Thymus (tissue), 11 donors: ENCODE measurements around the gene GNB1. TPM values are rescaled to one million over a fixed set of nuclear protein-coding genes. Genes with fewer than 3 reads are reported as not detected.
"Not testable (repeated sequence)": the region's sequence is repeated elsewhere in the genome, so short reads cannot be mapped to it uniquely, and the experiment has no call there.

Source experiments
- DNase-seq, 9 donors: peaks; one replicate each; pipeline ENCODE4 v3.0.0-alpha.2; 2013; ENCODE audit warnings: low spot score in 9 of 9, low read depth in 6 of 9, missing footprints in 1 of 9
- H3K27ac ChIP-seq, 2 donors: one replicate each; pipeline ENCODE4 v1.5.1; 2013; ENCODE audit warnings: control low read depth in 1 of 2, low read depth in 1 of 2, low read length in 1 of 2, mild to moderate bottlenecking in 1 of 2, moderate library complexity in 1 of 2
- H3K27me3 ChIP-seq, 2 donors: one replicate each; pipeline ENCODE4 v1.5.1; 2013; ENCODE audit warnings: low read length in 1 of 2; ENCODE audit not compliant: control insufficient read depth in 2 of 2, insufficient read depth in 1 of 2
- H3K36me3 ChIP-seq, 2 donors: one replicate each; pipeline ENCODE4 v1.5.1; 2013; ENCODE audit warnings: low read length in 1 of 2, mild to moderate bottlenecking in 1 of 2, moderate library complexity in 1 of 2; ENCODE audit not compliant: control insufficient read depth in 2 of 2, insufficient read depth in 2 of 2
- H3K4me1 ChIP-seq, 2 donors: one replicate each; pipeline ENCODE4 v1.5.1; 2013; ENCODE audit warnings: low read length in 2 of 2; ENCODE audit not compliant: control insufficient read depth in 2 of 2, insufficient read depth in 2 of 2
- H3K4me3 ChIP-seq, 2 donors: one replicate each; pipeline ENCODE4 v1.5.1; 2013; ENCODE audit warnings: low read length in 2 of 2, control low read depth in 1 of 2, mild to moderate bottlenecking in 1 of 2
- H3K9me3 ChIP-seq, 2 donors: one replicate each; pipeline ENCODE4 v1.5.1; 2013; ENCODE audit warnings: low read length in 1 of 2, mild to moderate bottlenecking in 1 of 2; ENCODE audit not compliant: control insufficient read depth in 2 of 2, insufficient read depth in 1 of 2
- WGBS: extraction: QIAGEN DNeasy Blood & Tissue Kit; methylation state at CpG from one replicate; pipeline ENCODE4 v1.1.7; 2013; 5-methylcytosine and 5-hydroxymethylcytosine counted together
- polyA plus RNA-seq: library from polyadenylated mRNA; stranded (reverse); fragments of 200-250 nt; gene quantifications from one replicate; pipeline ENCODE4 v1.2.3, GENCODE V29; 2013
- total RNA-seq: library from RNA; stranded (reverse); fragments of 120-200 nt; gene quantifications from one replicate; pipeline ENCODE4 v1.2.4, GENCODE V29; 2013
- donor health status: healthy.

GNB1 gene
- total and polyA plus RNA-seq, 2 donors, result 45.1 to 123 TPM

GRCh38 chr1:1934848-1935247 is 44.0 kb upstream of the GNB1 start:
- H3K27ac ChIP-seq, H3K27me3 ChIP-seq, H3K4me1 ChIP-seq, H3K36me3 ChIP-seq, H3K4me3 ChIP-seq, H3K9me3 ChIP-seq, DNase-seq: not testable (repeated sequence)
- whole genome bisulfite sequencing, result 88% methylated on average over 21 of the region's 21 CpGs

- H3K27ac ChIP-seq, result no peak overlapping the region
- no peaks in the 10 kb centered on the region for H3K27me3 ChIP-seq
- H3K36me3 ChIP-seq, result no peaks in the 10 kb centered on the region
- H3K4me3 ChIP-seq, result no peak overlapping the region
- H3K9me3 ChIP-seq, result peaks cover 0 to 21% of the 10 kb centered on the region in 2 donors
- DNase-seq, result no peak
- WGBS, result 93% methylated on average over 38 of the region's 38 CpGs
- H3K4me1 ChIP-seq, result no peaks in the 10 kb centered on the region
Observed at GRCh38 chr1:1929639-1930545, 39.0 kb upstream of the GNB1 start.

DNA sequence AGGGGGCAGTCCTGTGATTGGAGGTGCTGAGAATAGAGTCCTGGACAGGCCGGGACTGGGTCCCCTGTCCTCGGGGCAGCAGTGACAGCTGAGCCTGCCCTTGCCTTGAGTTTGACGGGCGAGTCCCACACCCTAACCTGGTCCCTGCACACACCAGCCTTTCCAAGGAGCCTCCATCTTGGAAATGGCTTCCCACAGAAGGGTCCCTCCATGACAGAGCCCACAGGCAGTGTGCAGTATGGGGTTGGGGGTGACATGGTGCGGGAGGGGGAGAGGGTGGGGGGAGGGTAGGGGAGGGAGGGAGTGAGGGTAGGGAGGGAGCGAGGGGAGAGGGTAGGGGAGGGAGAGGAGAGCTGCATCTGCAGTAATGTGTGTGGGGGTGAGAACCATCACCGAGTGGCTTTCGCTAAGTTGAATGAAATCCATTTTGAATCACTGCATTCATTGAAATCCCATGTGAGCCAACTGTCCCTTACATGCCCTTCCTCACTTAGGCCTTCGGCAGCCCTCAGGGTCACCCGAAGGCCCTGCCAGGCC is 38.3 kb upstream of the GNB1 start:
- H3K36me3 ChIP-seq, result no peaks in the 10 kb centered on the region
- H3K27me3 ChIP-seq, result no peaks in the 10 kb centered on the region
- 91% methylated on average over 10 of the region's 10 CpGs for WGBS
- no peak for DNase-seq
- no peaks in the 10 kb centered on the region for H3K4me1 ChIP-seq
- H3K4me3 ChIP-seq, result no peak overlapping the region
- peaks cover 0 to 21% of the 10 kb centered on the region in 2 donors for H3K9me3 ChIP-seq
- no peak overlapping the region for H3K27ac ChIP-seq

DNA sequence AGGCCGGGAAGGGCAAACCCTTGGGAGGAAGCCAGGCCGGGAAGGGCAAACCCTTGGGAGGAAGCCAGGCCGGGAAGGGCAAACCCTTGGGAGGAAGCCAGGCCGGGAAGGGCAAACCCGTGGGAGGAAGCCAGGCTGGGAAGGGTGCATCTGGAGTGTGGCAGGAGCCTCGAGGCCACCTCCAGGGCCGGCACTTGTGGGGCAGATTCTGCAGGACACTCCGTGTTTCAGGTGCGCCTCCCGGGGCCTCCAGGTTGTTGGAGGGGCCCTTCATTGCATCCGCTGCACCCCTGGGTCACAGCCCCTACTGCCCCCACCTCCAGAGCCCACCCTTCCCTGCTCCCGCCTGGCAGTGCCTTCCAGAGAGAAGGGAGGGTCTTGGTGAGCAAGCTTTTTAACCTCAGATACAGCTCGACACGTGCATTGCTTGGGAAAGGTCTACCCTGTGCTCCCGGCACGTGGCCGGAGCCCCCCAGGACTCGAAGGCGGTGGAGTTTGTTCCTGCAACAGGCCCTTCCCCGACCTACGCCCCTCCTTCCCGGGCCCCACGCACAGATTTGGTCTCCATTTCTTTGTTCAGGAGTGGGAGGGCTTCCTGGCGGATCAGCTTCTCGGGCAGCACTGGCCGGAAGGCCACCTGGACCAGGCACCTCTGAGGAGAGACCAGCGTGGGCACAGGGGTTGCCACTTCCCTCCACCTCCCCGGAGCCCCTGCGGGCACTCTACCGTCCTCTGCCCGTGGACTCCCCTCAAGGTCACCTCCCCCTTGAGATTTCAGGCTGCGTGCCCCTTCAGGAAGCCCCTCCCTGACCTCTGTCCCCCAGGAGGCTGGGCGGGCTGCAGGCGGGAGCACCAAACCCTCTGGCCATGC is 37.6 kb upstream of the GNB1 start:
- 87% methylated on average over 32 of the region's 34 CpGs for WGBS
- DNase-seq, result no peak
- H3K36me3 ChIP-seq, result no peaks in the 10 kb centered on the region
- peaks cover 0 to 17% of the 10 kb centered on the region in 2 donors for H3K9me3 ChIP-seq
- H3K27me3 ChIP-seq, result no peaks in the 10 kb centered on the region
- H3K27ac ChIP-seq, result no peak overlapping the region
- H3K4me3 ChIP-seq, result no peak overlapping the region
- no peaks in the 10 kb centered on the region for H3K4me1 ChIP-seq

- WGBS, result 93% methylated on average over 25 of the region's 25 CpGs
- no peak overlapping the region for H3K4me3 ChIP-seq
Observed at GRCh38 chr1:1927751-1928150, 36.9 kb upstream of the GNB1 start.

GRCh38 chr1:1926886-1927660 is 36.2 kb upstream of the GNB1 start:
- Histone ChIP-seq H3K27ac (no peak overlapping the region), H3K36me3 (no peaks in the 10 kb centered on the region), H3K4me1 (no peaks in the 10 kb centered on the region), H3K27me3 (no peaks in the 10 kb centered on the region), H3K4me3 (no peak overlapping the region), H3K9me3 (peaks cover 0 to 17% of the 10 kb centered on the region in 2 donors)
- WGBS, result 88% methylated on average over 21 of the region's 21 CpGs
- DNase-seq, result no peak

More at GRCh38 chr1:1927751-1928150, 36.9 kb upstream of the GNB1 start:
- H3K4me1 ChIP-seq, result no peaks in the 10 kb centered on the region
- no peak for DNase-seq
- H3K27me3 ChIP-seq, result no peaks in the 10 kb centered on the region
- no peaks in the 10 kb centered on the region for H3K36me3 ChIP-seq
- no peak overlapping the region for H3K27ac ChIP-seq
- peaks cover 0 to 17% of the 10 kb centered on the region in 2 donors for H3K9me3 ChIP-seq

DNA sequence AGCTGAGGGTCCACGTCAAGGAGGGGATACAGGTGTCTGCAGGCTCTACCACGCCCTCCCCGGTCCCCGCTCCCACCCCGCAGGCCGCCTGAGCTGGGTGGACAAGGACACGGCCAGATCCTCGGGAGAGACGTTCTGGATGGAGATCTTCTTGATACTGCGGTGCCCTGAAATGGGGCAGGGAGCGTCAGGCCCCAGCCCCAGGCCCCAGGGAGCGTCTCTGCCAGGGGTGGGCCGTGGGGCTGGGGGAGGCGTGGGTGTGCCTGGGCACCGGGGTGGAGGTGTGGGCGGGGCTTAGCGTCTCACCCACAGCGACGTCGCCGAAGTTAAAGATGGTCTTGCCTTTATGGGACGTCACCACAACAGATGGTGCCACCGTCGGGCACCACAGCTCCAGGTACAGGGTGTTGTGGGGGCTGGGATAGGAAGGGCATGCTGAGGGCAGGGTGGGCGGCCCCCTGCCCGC is 35.5 kb upstream of the GNB1 start:
- 89% methylated on average over 26 of the region's 26 CpGs for WGBS
- Histone ChIP-seq H3K9me3 (peaks cover 0 to 17% of the 10 kb centered on the region in 2 donors), H3K27me3 (no peaks in the 10 kb centered on the region), H3K27ac (no peak overlapping the region), H3K4me3 (no peak overlapping the region), H3K4me1 (no peaks in the 10 kb centered on the region), H3K36me3 (no peaks in the 10 kb centered on the region)
- no peak for DNase-seq

GRCh38 chr1:1925437-1926345 is 34.8 kb upstream of the GNB1 start:
- WGBS, result 91% methylated on average over 27 of the region's 27 CpGs
- no peaks in the 10 kb centered on the region for H3K4me1 ChIP-seq
- no peak for DNase-seq

More at GRCh38 chr1:1925437-1926345, 34.8 kb upstream of the GNB1 start:
- H3K27ac ChIP-seq, result no peak overlapping the region
- H3K27me3 ChIP-seq, result no peaks in the 10 kb centered on the region
- H3K9me3 ChIP-seq, result peaks cover 0 to 17% of the 10 kb centered on the region in 2 donors
- H3K36me3 ChIP-seq, result no peaks in the 10 kb centered on the region
- H3K4me3 ChIP-seq, result no peak overlapping the region
